GM19324 (cell line): Measurements from ENCODE around the gene PRTN3.

Experiments
- ATAC-seq: cut with Tn5 transposase; IDR thresholded peaks from one replicate; pipeline ENCODE4 v1.9.1; 2021; ENCODE audit warnings: mild to moderate bottlenecking, moderate library complexity; ENCODE audit not compliant: unreplicated experiment, low FRiP score

PRTN3 gene

DNA sequence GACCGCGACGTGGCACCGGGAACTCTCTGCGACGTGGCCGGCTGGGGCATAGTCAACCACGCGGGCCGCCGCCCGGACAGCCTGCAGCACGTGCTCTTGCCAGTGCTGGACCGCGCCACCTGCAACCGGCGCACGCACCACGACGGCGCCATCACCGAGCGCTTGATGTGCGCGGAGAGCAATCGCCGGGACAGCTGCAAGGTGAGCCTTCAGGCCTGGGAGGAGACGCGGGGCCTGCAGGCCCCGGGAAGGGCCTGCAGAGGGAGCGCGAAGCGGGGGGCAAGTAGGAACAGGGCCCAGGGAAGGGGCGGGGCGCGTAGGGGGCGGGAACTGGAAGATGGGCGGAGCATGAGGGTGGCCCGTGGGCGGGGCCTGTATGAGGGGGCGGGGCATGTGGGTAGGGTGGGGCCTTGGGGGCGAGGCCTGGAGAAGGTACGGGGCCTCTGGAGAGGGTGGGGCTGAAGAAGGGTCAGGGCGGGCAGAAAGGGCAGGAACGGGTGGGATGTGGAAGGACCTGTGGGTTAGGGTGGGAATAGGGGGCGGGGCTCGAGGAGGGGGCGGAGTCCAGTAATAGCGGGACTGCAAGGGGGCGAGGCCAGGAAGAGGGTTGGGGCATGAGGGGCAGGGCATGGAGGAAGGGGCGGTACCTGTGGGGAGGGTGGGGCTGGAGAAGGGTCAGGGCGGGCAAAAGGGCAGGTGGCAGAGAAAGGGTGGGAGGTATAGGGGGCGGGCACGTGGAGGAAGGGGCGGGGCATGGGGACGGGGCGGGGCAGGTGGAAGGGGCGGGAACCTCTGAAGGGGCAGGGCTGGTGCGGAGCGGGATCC is 21.2 kb downstream of the PRTN3 start:
- ATAC-seq, result no peak

DNA sequence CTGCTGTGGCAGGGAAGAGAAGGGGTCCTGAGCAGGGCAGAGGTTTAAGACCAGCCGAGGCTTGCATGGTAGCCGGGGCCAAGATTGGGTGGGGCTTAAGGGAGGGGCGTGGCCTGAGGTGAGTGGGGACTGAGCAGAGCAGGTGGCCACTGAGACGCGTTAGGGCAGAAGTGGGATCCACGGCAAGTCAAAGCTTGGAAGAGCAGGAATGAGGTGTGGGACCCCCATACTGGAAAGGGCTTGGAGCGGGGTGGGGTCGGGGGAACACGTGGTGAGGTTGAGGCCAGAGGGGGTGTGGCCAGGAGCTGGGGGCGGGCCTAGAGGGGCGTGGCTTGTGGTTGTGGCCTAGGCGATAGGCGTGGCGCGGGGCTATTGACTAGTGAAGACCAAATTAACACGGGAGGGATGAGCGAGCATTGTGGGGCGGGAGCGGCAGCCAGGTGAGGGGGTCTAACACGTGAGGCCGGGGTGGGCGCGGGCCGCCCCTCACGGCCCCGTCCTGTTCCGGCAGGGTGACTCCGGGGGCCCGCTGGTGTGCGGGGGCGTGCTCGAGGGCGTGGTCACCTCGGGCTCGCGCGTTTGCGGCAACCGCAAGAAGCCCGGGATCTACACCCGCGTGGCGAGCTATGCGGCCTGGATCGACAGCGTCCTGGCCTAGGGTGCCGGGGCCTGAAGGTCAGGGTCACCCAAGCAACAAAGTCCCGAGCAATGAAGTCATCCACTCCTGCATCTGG is 21.9 kb downstream of the PRTN3 start:
- ATAC-seq, result no peak

DNA sequence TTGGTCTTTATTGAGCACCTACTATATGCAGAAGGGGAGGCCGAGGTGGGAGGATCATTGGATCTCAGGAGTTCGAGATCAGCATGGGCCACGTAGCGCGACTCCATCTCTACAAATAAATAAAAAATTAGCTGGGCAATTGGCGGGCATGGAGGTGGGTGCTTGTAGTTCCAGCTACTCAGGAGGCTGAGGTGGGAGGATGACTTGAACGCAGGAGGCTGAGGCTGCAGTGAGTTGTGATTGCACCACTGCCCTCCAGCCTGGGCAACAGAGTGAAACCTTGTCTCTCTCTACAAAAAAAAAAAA is 22.5 kb downstream of the PRTN3 start:
- ATAC-seq, result no peak

DNA sequence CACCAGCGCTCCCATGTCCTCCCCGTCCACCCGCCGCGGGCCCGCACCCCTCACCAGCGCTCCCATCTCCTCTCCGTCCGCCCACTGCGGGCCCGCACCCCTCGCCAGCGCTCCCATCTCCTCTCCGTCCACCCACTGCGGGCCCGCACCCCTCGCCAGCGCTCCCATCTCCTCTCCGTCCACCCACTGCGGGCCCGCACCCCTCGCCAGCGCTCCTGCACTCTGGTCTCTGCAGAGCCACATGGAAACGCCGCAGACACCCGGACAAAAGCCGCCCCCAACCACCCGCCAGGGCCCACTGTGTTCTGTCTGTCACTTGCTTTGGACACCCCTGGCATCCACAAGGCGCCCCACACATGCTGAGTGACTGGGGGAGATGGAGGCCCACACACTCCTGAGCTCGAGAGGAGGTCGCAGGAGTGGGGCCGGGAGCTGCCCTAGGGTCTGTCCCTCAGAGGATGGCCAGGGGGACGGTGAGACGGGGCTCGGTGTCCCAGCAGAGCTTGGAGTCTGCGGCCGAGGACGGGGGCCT is 26.0 kb downstream of the PRTN3 start:
- ATAC-seq, result no peak

DNA sequence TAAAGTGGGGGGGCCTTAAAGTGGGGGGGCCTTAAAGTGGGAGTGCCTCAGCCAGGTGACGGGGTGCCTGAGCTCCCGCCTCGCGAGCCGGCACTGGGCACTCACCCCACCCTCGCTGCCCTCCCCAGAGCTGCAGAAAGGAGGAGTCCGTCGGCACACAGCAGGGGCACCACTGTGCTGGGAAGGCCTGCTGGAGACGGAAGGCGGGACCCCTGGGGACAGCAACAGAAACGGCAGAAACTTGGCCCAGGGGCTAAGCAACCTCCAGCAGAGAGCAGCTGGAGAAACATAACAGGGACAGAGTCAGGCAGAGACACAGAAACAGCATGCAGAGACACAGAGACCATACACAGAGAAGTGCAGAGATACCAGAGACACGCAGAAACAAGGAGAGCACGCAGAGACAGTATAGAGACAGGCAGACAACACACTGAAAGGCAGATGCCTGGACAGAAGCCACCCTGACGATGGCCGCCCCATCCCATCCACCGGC is 26.5 kb downstream of the PRTN3 start:
- no peak for ATAC-seq

DNA sequence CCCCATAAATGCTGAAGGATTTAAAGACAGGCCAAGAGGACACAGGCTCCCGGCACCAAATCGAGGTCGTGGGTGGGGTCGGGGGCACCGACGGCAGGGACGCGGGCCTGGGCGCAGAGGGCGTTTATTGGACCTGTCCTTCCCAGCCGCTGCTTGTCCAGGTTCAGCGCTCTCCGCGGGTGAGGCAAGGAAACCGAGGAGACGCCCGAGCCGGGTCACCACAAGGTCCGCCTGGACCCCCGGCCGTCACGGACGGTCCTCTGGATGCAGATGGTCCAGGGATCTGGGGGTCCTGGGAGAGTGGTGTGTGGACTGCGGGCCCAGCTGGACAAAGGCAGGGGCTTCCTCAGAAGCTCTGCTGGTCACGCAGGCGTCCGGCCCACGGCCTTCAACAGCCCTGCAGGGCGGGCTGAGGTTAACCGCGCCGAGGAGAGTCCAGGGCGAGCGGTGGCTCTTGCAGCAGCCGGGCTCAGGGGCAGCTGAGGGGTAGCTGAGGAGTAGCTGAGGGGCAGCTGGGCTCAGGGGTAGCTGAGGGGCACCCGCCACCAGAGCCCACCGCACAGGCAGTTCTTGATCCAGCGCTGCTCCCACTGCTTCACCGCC is 27.2 kb downstream of the PRTN3 start:
- no peak for ATAC-seq

DNA sequence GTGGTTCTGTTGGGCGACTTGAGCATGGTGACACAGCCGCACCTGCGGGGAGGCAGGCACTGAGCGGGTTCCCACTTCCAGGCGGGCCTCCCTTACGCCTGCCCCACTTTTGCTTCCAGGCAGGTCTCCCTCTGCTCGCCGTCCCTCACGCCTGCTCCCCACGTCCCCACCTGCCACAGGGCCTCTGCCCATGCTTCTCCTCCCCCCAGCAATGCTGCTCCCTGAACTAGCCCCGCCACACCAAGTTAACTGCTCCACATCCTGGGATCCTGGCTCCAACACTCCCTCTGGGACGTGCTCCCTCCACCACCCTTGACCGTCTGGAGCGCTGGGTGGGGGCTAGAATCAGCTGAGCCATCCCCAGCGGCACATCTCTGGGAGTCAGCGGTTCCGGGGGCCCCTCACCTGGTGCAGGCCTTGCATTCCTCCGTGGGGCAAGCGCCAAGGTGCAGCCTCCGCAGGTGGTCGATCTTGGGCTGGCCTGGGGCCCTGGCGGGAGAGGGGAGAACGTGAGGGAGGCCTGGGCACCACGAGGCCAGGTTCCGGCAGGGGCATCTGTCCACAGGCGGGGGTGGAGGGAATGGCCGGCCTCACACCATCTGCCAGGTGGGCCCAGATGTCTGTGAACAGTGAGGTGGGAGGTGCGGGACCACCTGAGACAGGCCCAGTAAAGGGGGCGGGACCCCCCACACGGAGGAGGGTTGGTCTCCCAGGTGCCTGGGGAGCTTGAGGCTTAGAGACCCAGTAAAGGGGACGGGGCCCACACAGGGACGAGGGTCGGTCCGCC is 27.9 kb downstream of the PRTN3 start:
- no peak for ATAC-seq

DNA sequence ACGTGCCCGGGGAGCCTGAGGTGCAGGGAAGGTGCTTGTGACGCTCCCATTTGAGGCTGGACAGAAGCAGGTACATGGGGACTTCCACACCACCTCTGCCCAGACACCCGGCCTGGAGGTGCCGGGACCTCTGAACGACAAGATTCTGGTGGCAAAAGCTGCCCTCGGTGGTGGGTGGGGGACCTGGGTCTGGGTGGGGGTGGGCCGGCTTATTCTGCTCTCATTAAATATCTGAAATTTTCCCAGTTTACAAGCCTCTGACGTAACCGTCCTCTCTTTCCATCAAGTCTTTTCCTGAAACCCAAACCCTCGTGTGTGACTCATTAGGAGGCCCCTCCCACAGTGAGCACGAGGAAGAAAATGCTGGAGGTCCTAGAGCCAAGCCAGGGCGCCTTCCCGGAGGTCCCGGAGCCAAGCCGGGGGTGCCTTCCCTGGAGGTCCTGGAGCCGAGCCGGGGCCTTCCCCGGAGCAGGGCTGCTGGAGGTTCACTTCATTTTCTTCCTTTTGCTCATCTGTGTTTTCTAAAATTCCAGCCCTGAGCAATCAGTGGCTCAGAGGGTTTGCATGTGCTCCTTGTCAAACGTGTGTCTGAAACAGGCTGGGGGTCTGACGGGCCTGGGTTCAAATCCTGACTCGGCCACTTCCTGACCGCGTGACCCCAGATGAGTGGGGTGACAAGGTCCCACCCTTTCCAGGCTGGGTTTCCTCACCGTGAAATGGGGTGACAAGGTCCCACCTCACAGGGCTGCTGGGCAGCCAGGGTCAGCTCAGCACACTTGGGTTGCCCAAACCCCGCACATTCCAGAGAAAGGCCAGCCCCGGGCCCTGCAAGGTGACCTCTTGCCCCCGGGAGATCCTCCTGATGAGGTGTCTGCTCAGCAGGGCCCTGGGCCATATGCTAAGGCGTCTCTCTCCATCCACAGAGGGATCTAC is 28.7 kb downstream of the PRTN3 start:
- ATAC-seq, result no peak

DNA sequence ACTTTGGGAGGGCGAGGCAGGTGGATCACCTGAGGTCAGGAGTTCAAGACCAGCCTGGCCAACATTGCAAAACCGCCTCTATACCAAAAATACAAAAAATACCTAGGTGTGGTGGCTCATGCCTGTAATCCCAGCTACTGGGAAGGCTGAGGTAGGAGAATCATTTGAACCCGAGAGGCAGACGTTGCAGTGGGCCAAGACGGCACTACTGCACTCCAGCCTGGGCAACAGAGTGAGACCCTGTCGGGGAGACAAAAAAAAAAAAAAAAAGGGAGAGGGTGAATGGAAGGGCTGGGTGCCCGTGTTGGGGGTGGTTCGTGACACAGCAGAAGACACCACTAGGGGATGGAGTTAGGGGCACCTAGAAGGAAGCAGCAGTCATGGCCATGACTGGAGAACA is 29.5 kb downstream of the PRTN3 start:
- no peak for ATAC-seq

DNA sequence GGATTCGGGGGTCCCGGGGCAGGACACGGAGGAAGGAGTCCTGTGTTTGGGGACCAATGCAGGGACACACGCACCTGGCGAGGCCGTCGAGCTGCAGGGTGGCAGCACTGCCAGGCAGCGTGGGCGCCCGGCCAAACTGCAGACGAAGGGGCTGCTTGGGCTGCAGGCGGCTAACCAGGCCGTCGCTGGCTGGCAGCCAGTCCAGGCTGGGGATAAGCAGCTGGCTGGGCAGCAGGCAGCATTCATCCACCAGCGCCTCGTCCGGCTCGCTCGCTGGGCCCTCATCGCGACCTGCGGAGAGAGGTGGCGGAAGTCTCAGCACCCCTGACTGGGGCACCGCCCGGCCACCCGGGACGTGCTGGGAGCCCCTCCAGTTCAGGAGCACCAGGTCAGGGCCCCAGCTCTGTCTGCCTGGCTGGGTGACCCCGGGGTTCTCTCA is 30.2 kb downstream of the PRTN3 start:
- ATAC-seq, result no peak

DNA sequence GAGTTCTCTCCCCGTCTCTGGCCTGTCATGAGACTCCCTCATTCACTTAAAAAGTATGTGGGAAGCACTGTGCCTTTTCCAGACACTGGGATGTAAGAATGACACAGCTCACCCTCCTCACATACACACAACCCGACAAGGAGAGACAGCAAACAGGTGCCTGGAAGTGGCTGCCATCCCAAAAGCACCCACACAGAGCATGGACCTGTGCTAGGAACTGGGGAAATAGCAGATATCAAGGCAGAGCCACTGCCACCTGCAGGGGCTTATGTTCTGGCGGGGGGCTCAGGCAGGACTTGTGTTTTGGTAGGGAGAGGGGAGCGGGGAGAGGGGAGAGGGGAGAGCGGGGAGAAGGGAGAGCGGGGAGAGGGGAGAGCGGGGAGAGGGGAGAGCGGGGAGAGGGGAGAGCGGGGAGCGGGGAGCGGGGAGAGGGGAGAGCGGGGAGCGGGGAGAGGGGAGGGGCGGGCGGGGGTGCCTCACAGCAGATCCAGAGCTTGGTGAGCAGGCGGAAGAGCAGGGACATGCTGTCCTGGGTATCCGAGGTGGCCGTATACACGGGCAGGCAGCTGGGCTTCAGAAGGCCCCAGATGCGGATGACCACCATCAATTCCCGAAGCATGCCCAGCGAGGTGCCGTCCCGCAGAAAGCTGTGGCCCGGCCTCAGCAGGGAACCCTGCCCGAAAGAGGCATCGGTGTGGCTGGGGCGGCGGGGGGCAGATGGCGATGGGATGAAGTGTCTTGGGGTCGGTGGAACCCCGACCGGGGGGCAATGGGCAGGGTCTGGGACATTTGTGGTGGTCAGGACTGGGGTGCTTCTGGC is 30.9 kb downstream of the PRTN3 start:
- no peak for ATAC-seq

DNA sequence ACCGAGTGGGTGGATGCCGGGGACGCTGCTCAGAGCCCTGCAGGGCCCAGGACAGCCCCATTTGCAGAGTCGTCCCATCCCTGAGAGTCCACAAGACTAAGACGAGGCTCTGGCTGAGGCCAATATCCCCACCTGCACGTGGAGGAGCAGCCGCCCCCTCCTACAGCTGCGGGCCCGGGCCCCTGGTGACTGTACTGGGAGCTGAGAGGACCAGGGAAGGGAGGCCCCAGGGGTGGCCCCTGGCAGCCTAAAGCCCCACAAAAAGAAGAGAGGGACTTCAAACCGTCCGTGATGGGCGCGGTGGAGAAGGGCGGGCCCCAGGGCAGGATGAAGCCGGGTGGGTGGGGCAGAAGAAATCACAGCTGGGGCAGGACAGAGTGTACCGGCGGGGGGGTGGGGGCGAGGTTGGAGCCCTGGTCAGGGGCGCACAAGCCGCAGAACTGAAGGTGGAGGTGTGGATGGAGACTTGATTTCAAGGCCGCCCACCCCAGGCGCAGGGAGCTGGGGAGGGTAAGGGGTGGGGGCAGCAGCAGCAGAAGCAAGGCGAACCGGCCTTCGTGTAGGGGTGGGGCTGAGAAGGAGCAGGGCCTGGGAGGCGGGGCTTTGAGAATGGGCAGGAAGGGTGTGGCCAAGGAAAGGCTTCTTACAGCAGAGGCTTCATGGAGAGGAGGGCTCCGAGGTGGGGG is 31.6 kb downstream of the PRTN3 start:
- no peak for ATAC-seq

DNA sequence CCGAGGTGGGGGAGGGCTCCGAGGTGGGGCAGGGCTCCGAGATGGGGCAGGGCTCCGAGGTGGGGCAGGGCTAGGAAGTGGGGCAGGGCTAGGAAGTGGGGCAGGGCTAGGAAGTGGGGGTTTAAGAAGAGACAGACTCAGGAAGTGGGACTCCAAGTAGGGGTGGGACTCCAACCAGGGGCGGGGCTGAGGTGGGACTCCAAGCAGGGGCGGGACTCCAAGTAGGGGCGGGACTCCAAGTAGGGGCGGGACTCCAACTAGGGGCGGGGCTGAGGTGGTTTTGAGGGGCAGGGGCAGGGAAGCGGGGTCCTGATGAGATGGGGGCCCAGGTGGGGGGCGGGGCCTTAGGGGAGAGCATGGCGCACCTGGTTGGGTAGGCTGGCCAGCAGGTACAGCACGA is 32.3 kb downstream of the PRTN3 start:
- no peak for ATAC-seq

DNA sequence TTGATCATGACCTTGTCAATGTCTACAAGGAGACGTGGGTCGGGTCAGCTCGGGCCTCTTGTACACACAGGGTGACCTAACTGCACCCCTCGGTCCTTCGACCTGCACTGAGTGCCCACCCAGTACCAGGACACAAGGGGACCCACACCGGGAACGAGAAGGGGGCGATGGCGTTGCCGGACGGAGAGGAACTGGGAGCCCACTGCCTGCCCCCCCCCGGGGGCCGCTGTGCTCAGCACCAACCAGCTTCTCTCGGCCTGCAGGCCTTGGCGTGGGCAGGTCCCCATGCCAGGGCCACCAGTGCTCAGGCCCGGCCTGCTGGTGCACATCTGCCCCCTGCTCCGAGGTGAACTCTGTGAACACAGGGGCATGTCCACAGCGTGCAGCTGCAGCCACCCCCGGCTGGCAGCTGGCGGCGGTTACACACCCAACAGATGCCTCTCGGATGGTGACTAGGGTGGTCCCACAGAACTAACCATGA is 32.8 kb downstream of the PRTN3 start:
- ATAC-seq, result no peak

DNA sequence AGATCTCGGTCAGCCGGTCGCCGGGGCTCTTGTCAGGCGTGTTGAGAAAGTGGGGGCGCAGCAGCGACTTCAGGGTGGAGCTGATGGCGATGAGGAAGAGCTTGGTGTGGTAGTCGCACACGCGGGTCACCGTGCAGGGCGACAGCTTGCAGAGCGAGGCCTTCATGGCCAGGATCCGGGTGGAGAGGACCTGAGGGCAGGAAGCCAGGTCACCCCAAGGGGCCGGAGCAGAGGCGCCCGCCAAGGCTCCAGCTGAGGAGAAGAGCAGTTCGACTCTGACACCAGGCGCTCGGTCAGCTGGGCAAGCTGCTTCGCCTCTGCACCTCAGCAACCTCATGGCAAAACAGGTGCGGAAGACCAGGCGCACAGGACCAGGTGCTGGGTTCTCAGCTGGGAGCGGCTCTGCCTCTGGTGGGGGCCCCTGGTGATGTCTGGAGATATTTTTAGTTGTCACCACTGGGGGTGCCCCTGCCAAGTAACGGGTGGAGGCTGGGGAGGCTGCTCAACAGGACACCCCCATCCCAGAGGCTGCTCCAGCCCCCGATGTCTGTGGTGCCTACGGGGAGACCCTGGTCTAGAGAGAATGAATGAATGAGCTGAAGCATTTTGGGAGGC is 34.6 kb downstream of the PRTN3 start:
- no peak for ATAC-seq

DNA sequence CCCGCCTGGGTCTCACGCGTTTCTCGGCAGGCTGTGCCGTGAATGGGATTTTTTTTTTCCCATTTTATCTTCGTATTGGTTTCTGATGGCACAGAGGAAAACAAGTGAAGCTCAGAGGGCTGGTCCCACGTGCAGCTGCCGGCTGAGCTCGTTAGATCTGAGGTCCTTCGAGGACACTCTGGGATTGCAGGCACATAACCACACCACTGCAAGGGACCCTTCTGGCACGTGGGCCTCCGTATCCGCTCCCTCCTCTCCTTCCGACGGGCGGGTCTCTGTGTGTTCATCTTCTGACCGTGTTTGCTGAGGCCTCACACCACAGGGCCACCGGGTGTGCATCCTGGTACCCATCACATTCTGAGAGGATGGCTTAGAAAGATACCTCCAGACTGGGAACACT is 35.3 kb downstream of the PRTN3 start:
- ATAC-seq, result no peak

DNA sequence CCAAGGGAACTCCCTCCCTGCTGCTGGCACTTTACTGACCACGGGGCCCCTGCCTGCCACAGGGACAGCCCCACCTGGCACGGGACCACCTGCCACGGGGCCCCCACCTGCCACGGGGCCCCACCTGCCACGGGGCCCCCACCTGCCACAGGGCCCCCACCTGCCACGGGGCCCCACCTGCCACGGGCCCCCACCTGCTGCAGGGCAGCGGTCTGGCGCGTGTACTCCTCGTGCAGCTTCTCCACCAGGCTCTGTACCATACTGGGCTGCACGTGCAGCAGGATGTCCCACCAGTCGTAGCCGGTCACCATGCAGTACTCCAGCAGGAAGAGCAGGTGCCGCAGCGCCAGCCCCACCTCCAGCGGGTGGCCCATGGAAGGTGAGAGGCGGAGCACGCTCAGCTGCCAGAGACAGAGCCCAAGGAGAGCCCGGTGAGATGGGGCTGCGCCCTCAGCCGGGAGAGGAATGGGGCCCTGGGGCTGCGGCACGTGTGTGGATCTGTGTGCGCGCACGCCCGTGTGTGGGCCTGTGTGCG is 36.0 kb downstream of the PRTN3 start:
- no peak for ATAC-seq
